ENCODE results near the gene P2RX6.

Gene P2RX6

DNA sequence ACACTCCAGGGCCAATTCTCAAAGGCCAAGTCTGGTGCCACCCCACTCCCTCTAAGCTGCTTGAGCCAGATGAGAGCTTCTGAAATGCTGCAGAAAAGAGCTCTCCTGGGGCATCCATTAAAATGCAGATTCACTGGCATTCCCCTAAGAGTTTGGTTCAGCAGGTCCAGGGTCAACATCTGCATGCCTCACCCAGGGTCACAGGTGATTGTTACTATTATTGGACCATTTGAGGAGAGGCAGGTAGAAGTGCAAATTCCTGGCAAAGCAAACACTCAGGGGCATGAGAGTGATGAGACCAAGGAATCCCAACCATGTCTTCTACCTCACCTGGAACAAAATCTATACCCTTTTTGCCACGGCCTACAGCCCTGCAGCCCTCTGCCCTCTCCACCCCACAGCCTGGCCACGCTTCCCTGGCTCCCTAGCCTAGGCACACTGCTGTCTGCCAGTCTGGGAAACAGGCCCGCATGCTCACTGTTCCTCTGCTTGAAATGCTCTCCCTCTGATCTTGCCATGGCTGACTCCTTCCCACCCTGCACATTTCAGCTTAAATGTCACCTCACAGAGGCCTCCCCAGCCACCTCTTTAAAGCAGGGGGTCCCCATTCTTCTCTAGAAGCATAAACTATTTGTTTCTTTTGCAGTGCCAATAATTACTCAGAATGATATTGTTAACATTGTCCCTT, 4.4 kb upstream of the P2RX6 start:
- no peaks in the 10 kb centered on the region for H3K36me3 ChIP-seq (ENCODE audit: insufficient read depth, low read length)
- peaks cover 2% of the 10 kb centered on the region; the same call in 1 of the 2 replicates for H3K4me1 ChIP-seq (ENCODE audit: insufficient read depth, low read length)
- H3K9me3 ChIP-seq (ENCODE audit: control insufficient read depth, insufficient read depth, low read length) = no peaks in the 10 kb centered on the region
- no peak overlapping the region for H3K9ac ChIP-seq (ENCODE audit: low read depth, low read length)

DNA sequence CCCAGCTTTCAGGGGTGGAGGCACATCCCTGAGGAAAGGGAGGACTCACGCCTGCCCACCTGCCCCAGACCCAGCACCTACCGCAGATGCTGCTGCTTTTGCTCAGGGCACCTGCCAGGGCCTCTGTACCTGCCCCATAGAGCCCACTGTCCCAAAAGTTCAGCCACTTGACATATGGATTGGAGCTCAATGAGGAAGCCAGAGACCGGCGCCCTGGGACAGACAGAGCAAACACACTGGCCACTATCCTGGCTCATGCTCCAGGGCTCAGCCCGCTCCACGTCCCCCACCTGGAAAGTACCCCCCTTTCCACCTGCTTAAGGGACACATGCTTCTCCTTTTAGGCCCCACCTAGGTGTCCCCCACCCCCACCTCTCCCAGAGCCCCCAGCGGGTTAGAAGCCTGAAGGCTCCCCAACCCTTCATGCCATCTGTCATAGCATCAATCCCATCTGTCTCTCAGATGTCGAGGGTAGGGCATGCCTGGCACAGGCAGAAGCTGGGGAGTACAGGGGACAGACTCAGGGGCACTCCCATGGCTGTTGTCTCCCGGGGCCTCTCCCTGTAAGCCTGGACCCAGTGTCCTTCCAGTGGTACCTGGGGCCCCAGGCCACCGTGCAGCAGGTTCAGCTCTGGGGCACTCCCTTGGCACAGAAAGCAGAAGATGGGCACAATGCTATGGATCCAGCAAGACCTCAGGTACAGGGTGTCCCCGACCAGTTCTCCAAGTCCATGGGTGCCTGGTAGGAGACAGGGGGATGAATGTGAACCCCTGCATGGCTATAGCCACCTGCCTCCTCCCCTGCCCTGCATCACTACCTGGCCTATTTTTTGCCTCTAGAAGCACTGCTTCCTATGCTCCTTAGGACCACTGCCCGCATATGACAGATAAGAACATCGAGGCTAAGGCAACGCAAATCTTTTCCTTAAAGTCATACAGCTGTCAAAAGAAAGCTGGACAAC, 2.2 kb upstream of the P2RX6 start:
- Histone ChIP-seq H3K4me1 (ENCODE audit: insufficient read depth, low read length) (peaks cover 2% of the 10 kb centered on the region; the same call in 1 of the 2 replicates), H3K9me3 (ENCODE audit: control insufficient read depth, insufficient read depth, low read length) (no peaks in the 10 kb centered on the region), H3K9ac (ENCODE audit: low read depth, low read length) (no peak overlapping the region), H3K36me3 (ENCODE audit: insufficient read depth, low read length) (no peaks in the 10 kb centered on the region)

DNA sequence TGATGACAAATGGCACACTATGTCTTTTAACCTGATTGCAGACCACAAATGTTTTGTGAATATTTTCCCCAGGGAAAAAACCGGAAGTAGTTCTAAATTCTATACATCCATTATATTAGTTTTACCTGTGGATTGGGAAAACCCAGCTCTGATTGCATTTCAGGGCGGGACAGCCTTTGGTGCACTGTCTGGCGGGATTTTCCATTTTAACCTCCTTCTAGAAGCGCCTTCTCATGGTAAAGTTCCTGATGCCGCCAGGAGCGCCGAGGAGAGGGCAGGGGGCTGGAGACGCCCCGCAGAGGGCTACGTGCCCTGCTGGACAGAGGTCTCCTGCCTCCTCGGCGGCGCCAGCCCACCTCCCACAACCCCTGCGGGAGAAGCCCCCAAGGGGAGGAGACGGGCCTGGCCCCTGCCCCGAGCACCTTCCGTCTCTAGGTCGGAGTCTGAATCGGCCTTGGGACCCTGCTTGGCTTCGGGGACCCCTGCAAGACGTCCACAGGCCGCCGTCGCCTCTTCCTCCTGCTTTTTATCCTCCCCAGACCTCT, 1.2 kb upstream of the P2RX6 start:
- no peaks in the 10 kb centered on the region for H3K9me3 ChIP-seq (ENCODE audit: control insufficient read depth, insufficient read depth, low read length)
- H3K4me1 ChIP-seq (ENCODE audit: insufficient read depth, low read length) = peaks cover 2% of the 10 kb centered on the region; the same call in 1 of the 2 replicates
- no peaks in the 10 kb centered on the region for H3K36me3 ChIP-seq (ENCODE audit: insufficient read depth, low read length)
- peak overlapping the region; percentile 69 for H3K9ac ChIP-seq (ENCODE audit: low read depth, low read length)

GRCh38 chr22:21014202-21014725, 701 bp upstream of the P2RX6 start:
- peak overlapping the region; percentile 69 for H3K9ac ChIP-seq (ENCODE audit: low read depth, low read length)
- H3K4me1 ChIP-seq (ENCODE audit: insufficient read depth, low read length) = peaks cover 2% of the 10 kb centered on the region; the same call in 1 of the 2 replicates
- H3K9me3 ChIP-seq (ENCODE audit: control insufficient read depth, insufficient read depth, low read length) = no peaks in the 10 kb centered on the region

GRCh38 chr22:21015466-21016006, 571 bp downstream of the P2RX6 start:
- H3K4me1 ChIP-seq (ENCODE audit: insufficient read depth, low read length) = peaks cover under 1% of the 10 kb centered on the region; the same call in 1 of the 2 replicates
- no peaks in the 10 kb centered on the region for H3K36me3 ChIP-seq (ENCODE audit: insufficient read depth, low read length)
- H3K9ac ChIP-seq (ENCODE audit: low read depth, low read length) = no peak overlapping the region; the same call in 1 of the 2 replicates
- no peaks in the 10 kb centered on the region for H3K9me3 ChIP-seq (ENCODE audit: control insufficient read depth, insufficient read depth, low read length)

More at GRCh38 chr22:21014202-21014725, 701 bp upstream of the P2RX6 start:
- H3K36me3 ChIP-seq (ENCODE audit: insufficient read depth, low read length) = no peaks in the 10 kb centered on the region

DNA sequence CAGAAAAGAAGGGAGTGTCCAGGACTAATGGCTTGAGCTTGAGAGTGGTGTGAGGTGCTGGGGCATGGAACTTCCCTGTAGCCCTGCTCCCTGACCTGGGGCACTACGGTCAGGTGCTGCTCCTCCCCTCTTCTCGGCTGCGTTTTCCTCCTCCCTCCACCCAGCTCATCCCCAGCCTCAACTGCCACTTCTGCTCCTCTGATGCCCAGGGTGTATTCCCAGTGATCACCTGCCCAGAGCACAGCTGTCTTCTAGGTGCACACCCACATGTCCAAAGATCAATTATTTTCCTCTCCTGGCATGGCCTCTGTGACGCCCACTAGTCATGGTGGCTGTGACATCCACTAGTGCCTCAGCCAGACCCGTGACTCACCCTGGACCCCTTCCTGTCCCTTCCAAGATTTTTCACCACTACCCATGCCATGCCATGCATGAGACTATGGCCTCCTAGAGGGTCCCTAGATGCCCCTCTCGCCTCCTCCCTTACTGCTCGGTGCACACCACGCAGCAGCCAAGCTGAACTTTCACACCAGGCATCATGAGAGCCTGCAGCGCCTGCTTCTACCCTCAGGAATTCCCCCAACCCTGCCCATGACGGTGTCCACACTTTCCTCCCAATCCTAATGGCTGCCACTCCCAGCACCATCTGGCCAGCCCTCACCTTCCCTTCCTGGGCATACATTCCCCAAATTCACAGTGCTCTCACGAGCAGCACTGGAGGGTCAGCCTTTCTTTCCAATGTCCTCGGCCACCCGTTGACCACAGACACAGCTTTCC, 1.9 kb downstream of the P2RX6 start:
- no peak overlapping the region for H3K9ac ChIP-seq (ENCODE audit: low read depth, low read length)
- H3K36me3 ChIP-seq (ENCODE audit: insufficient read depth, low read length) = no peaks in the 10 kb centered on the region
- no peaks in the 10 kb centered on the region for H3K4me1 ChIP-seq (ENCODE audit: insufficient read depth, low read length)
- no peaks in the 10 kb centered on the region for H3K9me3 ChIP-seq (ENCODE audit: control insufficient read depth, insufficient read depth, low read length)

DNA sequence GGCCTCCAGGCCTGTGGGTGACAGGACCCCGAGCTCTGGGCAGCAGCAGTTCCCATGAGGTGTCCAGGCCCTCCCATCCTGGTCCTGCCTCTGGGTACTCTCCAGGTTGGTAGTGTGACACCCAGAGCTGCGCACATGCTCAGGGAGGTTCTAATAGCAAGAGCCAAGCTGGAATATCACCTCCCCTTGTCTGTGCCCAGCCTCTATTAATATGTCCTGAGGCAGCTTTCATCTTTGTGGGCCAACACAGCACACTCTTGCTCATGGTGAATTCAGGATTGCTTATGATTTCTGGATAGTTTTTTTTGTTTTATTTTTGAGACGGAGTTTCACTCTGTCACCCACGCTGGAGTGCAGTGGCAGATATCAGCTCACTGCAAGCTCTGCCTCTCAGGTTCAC, 3.3 kb downstream of the P2RX6 start:
- Histone ChIP-seq H3K9ac (ENCODE audit: low read depth, low read length) (no peak overlapping the region), H3K4me1 (ENCODE audit: insufficient read depth, low read length) (no peaks in the 10 kb centered on the region), H3K9me3 (ENCODE audit: control insufficient read depth, insufficient read depth, low read length) (no peaks in the 10 kb centered on the region), H3K36me3 (ENCODE audit: insufficient read depth, low read length) (no peaks in the 10 kb centered on the region)

DNA sequence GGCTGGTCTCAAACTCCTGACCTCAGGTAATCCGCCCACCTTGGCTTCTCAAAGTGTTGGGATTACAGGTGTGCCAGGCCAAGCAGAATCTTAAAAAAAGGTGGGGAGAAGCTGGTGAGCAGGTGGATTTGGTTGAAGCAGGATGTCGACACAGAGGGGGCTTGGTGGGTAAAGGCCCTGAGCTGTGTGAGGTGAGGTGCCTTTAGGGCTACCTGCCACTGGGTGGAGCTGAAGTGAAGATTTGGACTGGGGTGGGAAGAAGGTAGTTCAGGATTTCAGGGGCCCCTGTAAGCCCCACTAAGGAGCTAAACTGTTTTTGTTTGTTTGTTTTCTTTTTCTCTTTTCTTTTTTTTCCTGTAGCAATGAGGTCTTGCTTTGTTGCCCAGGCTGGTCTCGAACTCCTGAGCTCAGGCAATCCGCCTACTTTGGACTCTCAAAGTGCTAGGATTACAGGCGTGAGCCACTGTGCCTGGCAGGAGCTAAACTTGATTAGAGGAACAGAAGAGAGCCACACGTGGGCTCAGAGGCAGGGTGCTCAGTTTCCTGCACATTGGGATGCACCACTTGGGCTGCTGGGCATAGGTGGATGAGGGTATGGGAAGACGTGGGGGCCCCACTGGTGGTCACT, 6.0 kb downstream of the P2RX6 start:
- Histone ChIP-seq H3K9me3 (ENCODE audit: control insufficient read depth, insufficient read depth, low read length) (no peaks in the 10 kb centered on the region), H3K4me1 (ENCODE audit: insufficient read depth, low read length) (no peaks in the 10 kb centered on the region), H3K9ac (ENCODE audit: low read depth, low read length) (no peak overlapping the region), H3K36me3 (ENCODE audit: insufficient read depth, low read length) (no peaks in the 10 kb centered on the region)

DNA sequence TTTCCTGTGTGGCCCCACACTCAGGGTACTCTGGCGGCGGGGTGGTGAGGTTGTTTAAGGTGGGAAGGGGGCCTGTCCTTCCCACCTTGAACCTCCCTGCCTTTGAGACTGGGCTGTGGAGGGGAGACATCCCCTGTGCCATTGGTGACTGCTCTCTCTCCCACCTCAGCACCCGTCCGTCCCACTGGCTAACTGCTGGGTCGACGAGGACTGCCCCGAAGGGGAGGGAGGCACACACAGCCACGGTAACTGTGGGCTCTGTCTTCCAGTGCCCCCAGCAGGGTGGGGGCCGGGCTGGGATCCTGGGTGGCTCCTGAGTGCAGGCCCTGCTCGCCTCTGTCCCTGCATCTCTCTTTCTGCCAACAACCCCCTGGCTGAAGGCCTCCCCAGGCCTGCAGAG, 7.5 kb downstream of the P2RX6 start:
- H3K9me3 ChIP-seq (ENCODE audit: control insufficient read depth, insufficient read depth, low read length) = no peaks in the 10 kb centered on the region

DNA sequence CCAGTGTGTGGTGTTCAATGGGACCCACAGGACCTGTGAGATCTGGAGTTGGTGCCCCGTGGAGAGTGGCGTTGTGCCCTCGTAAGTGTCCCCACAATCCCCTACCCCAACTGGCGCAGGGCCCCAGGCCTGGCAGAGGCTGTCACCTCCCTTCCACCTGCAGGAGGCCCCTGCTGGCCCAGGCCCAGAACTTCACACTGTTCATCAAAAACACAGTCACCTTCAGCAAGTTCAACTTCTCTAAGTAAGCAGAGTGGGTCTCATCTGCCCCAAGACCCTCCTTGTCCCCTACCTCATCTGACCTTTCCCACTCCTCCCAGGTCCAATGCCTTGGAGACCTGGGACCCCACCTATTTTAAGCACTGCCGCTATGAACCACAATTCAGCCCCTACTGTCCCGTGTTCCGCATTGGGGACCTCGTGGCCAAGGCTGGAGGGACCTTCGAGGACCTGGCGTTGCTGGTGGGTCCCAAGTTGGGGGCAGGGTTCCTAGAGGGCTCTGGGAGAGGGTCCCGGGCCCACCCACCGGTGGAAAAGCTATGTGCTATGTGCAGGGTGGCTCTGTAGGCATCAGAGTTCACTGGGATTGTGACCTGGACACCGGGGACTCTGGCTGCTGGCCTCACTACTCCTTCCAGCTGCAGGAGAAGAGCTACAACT, 8.1 kb downstream of the P2RX6 start:
- H3K4me1 ChIP-seq (ENCODE audit: insufficient read depth, low read length) = no peaks in the 10 kb centered on the region
- H3K9ac ChIP-seq (ENCODE audit: low read depth, low read length) = no peak overlapping the region
- H3K36me3 ChIP-seq (ENCODE audit: insufficient read depth, low read length) = no peaks in the 10 kb centered on the region
- H3K9me3 ChIP-seq (ENCODE audit: control insufficient read depth, insufficient read depth, low read length) = no peaks in the 10 kb centered on the region

More for the DNA sequence above, 7.5 kb downstream of the P2RX6 start:
- Histone ChIP-seq H3K4me1 (ENCODE audit: insufficient read depth, low read length) (no peaks in the 10 kb centered on the region), H3K36me3 (ENCODE audit: insufficient read depth, low read length) (no peaks in the 10 kb centered on the region), H3K9ac (ENCODE audit: low read depth, low read length) (no peak overlapping the region)

GRCh38 chr22:21025266-21025665, 10.3 kb downstream of the P2RX6 start:
- Histone ChIP-seq H3K9ac (ENCODE audit: low read depth, low read length) (no peak overlapping the region), H3K36me3 (ENCODE audit: insufficient read depth, low read length) (no peaks in the 10 kb centered on the region), H3K9me3 (ENCODE audit: control insufficient read depth, insufficient read depth, low read length) (no peaks in the 10 kb centered on the region), H3K4me1 (ENCODE audit: insufficient read depth, low read length) (no peaks in the 10 kb centered on the region)

GRCh38 chr22:21025763-21026755, 11.1 kb downstream of the P2RX6 start:
- no peak overlapping the region for H3K9ac ChIP-seq (ENCODE audit: low read depth, low read length)
- H3K4me1 ChIP-seq (ENCODE audit: insufficient read depth, low read length) = no peaks in the 10 kb centered on the region
- H3K36me3 ChIP-seq (ENCODE audit: insufficient read depth, low read length) = no peaks in the 10 kb centered on the region
- no peaks in the 10 kb centered on the region for H3K9me3 ChIP-seq (ENCODE audit: control insufficient read depth, insufficient read depth, low read length)

Data from ES-I3 (cell line).